Vagina (tissue), 2 donors: ENCODE results near the gene MPP1. TPM values are rescaled to one million over a fixed set of nuclear protein-coding genes. Genes with fewer than 3 reads are reported as not detected.
"Not testable (repeated sequence)": the region's sequence is repeated elsewhere in the genome, so short reads cannot be mapped to it uniquely, and the experiment has no call there.

Experiments
- DNase-seq, 2 donors: peaks; one replicate each; pipeline ENCODE4 v3.0.0-alpha.2; 2017; ENCODE audit errors: extremely low spot score in 2 of 2
- H3K27ac ChIP-seq: fragments of 200-600 bp; sonication (generic); one replicate; pipeline ENCODE4 v1.5.1; 2019
- H3K27me3 ChIP-seq: fragments of 200-600 bp; sonication (generic); one replicate; pipeline ENCODE4 v1.5.1; 2019
- H3K36me3 ChIP-seq, 2 donors: fragments of 200-600 bp; sonication (generic); one replicate each; pipeline ENCODE4 v1.5.1; 2017 to 2019
- H3K4me1 ChIP-seq: fragments of 200-600 bp; sonication (generic); one replicate; pipeline ENCODE4 v1.5.1; 2019
- H3K4me3 ChIP-seq, 2 donors: fragments of 200-600 bp; sonication (generic); 1 replicate in 1 of 2; 2 replicates in 1 of 2; pipeline ENCODE4 v1.5.1; 2016 to 2019
- H3K9me3 ChIP-seq: fragments of 200-600 bp; sonication (generic); one replicate; pipeline ENCODE4 v1.5.1; 2019
- CTCF ChIP-seq, 3 experiments: fragments of 450-650 bp in 2 of 3; fragments of 200-600 bp in 1 of 3; sonication (generic) in 1 of 3; IDR thresholded peaks; one replicate each; pipeline ENCODE4 v1.5.1; 2017 to 2019; ENCODE audit warnings: antibody characterized with exemption in 3 of 3, mild to moderate bottlenecking in 2 of 3, moderate library complexity in 2 of 3
- POLR2A ChIP-seq, 2 donors: fragments of 450-650 bp; IDR thresholded peaks; one replicate each; pipeline ENCODE4 v1.6.1; 2017; ENCODE audit warnings: antibody characterized with exemption in 2 of 2, mild to moderate bottlenecking in 2 of 2, moderate library complexity in 2 of 2
- POLR2AphosphoS5 ChIP-seq, 2 donors: sonication (generic); formaldehyde crosslinking; IDR thresholded peaks; one replicate each; pipeline ENCODE4 v1.9.0; 2017; ENCODE audit warnings: antibody characterized with exemption in 2 of 2, mild to moderate bottlenecking in 2 of 2, low read depth in 1 of 2; ENCODE audit not compliant: insufficient read depth in 1 of 2
- intact Hi-C: fragments of 100-400 bp; cut with DNase I; formaldehyde crosslinking; loops from one replicate; pipeline ENCODE4 v1.15.1; 2023
- total RNA-seq: library from RNA; depleted of rRNA; stranded (reverse); fragments of >200 nt; gene quantifications from one replicate; pipeline ENCODE4 v1.2.3, GENCODE V29; 2016

MPP1 gene
- total RNA-seq, 1 donor from 2014 or later = 15.7 TPM

GRCh38 chrX:154833746-154834274, 28.5 kb upstream of the MPP1 start:
- intact Hi-C loops = no loop called here
- H3K27ac ChIP-seq = no peak overlapping the region
- no peak for DNase-seq
- no peaks in the 10 kb centered on the region for H3K4me1 ChIP-seq
- H3K27me3 ChIP-seq = no peaks in the 10 kb centered on the region
- H3K9me3 ChIP-seq = no peaks in the 10 kb centered on the region
- TF ChIP-seq CTCF (IDR thresholded peaks at IDR 0.05) (no peak), POLR2AphosphoS5 (IDR thresholded peaks at IDR 0.05; ENCODE audit: insufficient read depth in 1 of 2, low read depth in 1 of 2) (no peak), POLR2A (IDR thresholded peaks at IDR 0.05) (no peak)
- no peaks in the 10 kb centered on the region for H3K36me3 ChIP-seq
- H3K4me3 ChIP-seq = no peak overlapping the region

GRCh38 chrX:154829926-154830442, 24.7 kb upstream of the MPP1 start:
- Histone ChIP-seq H3K27me3 (no peaks in the 10 kb centered on the region), H3K9me3 (no peaks in the 10 kb centered on the region), H3K4me3 (no peak overlapping the region), H3K4me1 (no peaks in the 10 kb centered on the region), H3K36me3 (no peaks in the 10 kb centered on the region), H3K27ac (no peak overlapping the region)
- intact Hi-C loops = no loop called here
- DNase-seq = no peak
- TF ChIP-seq POLR2AphosphoS5 (IDR thresholded peaks at IDR 0.05; ENCODE audit: insufficient read depth in 1 of 2, low read depth in 1 of 2) = no peak
- no peak for TF ChIP-seq POLR2A (IDR thresholded peaks at IDR 0.05)
- TF ChIP-seq CTCF (IDR thresholded peaks at IDR 0.05) = no peak

GRCh38 chrX:154829134-154829533, 23.8 kb upstream of the MPP1 start:
- no peak overlapping the region for H3K27ac ChIP-seq
- no peak overlapping the region for H3K4me3 ChIP-seq
- no peaks in the 10 kb centered on the region for H3K4me1 ChIP-seq
- no peaks in the 10 kb centered on the region for H3K36me3 ChIP-seq
- H3K27me3 ChIP-seq = no peaks in the 10 kb centered on the region
- no peaks in the 10 kb centered on the region for H3K9me3 ChIP-seq
- TF ChIP-seq CTCF (IDR thresholded peaks at IDR 0.05) (no peak), POLR2A (IDR thresholded peaks at IDR 0.05) (no peak), POLR2AphosphoS5 (IDR thresholded peaks at IDR 0.05; ENCODE audit: insufficient read depth in 1 of 2, low read depth in 1 of 2) (no peak)
- intact Hi-C loops = no loop called here
- DNase-seq = no peak

- no peak for TF ChIP-seq POLR2AphosphoS5 (IDR thresholded peaks at IDR 0.05; ENCODE audit: insufficient read depth in 1 of 2, low read depth in 1 of 2)
- Histone ChIP-seq H3K27me3 (no peaks in the 10 kb centered on the region), H3K36me3 (no peaks in the 10 kb centered on the region), H3K27ac (no peak overlapping the region), H3K4me3 (no peak overlapping the region), H3K4me1 (no peaks in the 10 kb centered on the region), H3K9me3 (no peaks in the 10 kb centered on the region)
- no peak for DNase-seq
- intact Hi-C loops = no loop called here
These were observed 22.7 kb upstream of the MPP1 start for GRCh38 chrX:154828016-154828408.

- no peaks in the 10 kb centered on the region for H3K9me3 ChIP-seq
- intact Hi-C loops = no loop called here
- H3K4me3 ChIP-seq = no peak overlapping the region
- no peak for DNase-seq
- no peaks in the 10 kb centered on the region for H3K4me1 ChIP-seq
- H3K36me3 ChIP-seq = no peaks in the 10 kb centered on the region
- no peak overlapping the region for H3K27ac ChIP-seq
- H3K27me3 ChIP-seq = no peaks in the 10 kb centered on the region
- TF ChIP-seq CTCF (IDR thresholded peaks at IDR 0.05) (no peak), POLR2A (IDR thresholded peaks at IDR 0.05) (no peak), POLR2AphosphoS5 (IDR thresholded peaks at IDR 0.05; ENCODE audit: insufficient read depth in 1 of 2, low read depth in 1 of 2) (no peak)
These were observed 22.1 kb upstream of the MPP1 start for GRCh38 chrX:154827194-154828015.

GRCh38 chrX:154825586-154825985, 20.3 kb upstream of the MPP1 start:
- H3K36me3 ChIP-seq, H3K27me3 ChIP-seq, H3K9me3 ChIP-seq, intact Hi-C loops, H3K27ac ChIP-seq, H3K4me1 ChIP-seq, H3K4me3 ChIP-seq, DNase-seq: not testable (repeated sequence)
